Skeletal muscle tissue (tissue), 4 donors: Measurements from ENCODE around the gene HJURP. TPM values are rescaled to one million over a fixed set of nuclear protein-coding genes. Genes with fewer than 3 reads are reported as not detected.

Experiments
- H3K27ac ChIP-seq: one replicate; pipeline ENCODE4 v1.7.0; 2013; ENCODE audit warnings: mild to moderate bottlenecking, low read depth, low read length, inconsistent platforms
- H3K27me3 ChIP-seq, 3 donors: one replicate each; pipeline ENCODE4 v1.7.0; 2013; ENCODE audit warnings: low read length in 3 of 3; ENCODE audit not compliant: control insufficient read depth in 3 of 3, insufficient read depth in 3 of 3
- H3K36me3 ChIP-seq, 3 donors: one replicate each; pipeline ENCODE4 v1.7.0; 2013; ENCODE audit warnings: low read length in 3 of 3; ENCODE audit not compliant: control insufficient read depth in 3 of 3, insufficient read depth in 3 of 3
- H3K4me1 ChIP-seq, 3 donors: one replicate each; pipeline ENCODE4 v1.7.0; 2013; ENCODE audit warnings: low read length in 3 of 3, mild to moderate bottlenecking in 3 of 3; ENCODE audit not compliant: control insufficient read depth in 3 of 3, insufficient read depth in 3 of 3
- H3K4me3 ChIP-seq, 3 donors: one replicate each; pipeline ENCODE4 v1.7.0; 2013; ENCODE audit warnings: low read length in 3 of 3
- H3K9ac ChIP-seq, 3 donors: one replicate each; pipeline ENCODE4 v1.7.0; 2013; ENCODE audit warnings: low read length in 3 of 3, mild to moderate bottlenecking in 3 of 3, moderate library complexity in 2 of 3, low read depth in 1 of 3
- H3K9me3 ChIP-seq, 3 donors: one replicate each; pipeline ENCODE4 v1.7.0; 2013; ENCODE audit warnings: low read length in 3 of 3; ENCODE audit not compliant: control insufficient read depth in 3 of 3
- total RNA-seq: library from RNA; depleted of rRNA; stranded (reverse); fragments of >200 nt; gene quantifications from one replicate; pipeline ENCODE4 v1.2.3, GENCODE V29; 2014
- donor health status: Osteomylitis.

HJURP gene
- total RNA-seq, 1 donor from 2014 or later: 3.1 TPM

GRCh38 chr2:233807966-233808935, 46.1 kb downstream of the HJURP start:
- Histone ChIP-seq H3K9ac (no peak overlapping the region), H3K9me3 (no peaks in the 10 kb centered on the region), H3K36me3 (no peaks in the 10 kb centered on the region), H3K27ac (no peak overlapping the region), H3K4me3 (no peak overlapping the region), H3K27me3 (peaks cover 0 to 27% (median 8%) of the 10 kb centered on the region in 3 donors), H3K4me1 (no peaks in the 10 kb centered on the region)

GRCh38 chr2:233807215-233807865, 47.0 kb downstream of the HJURP start:
- Histone ChIP-seq H3K9me3 (no peaks in the 10 kb centered on the region), H3K4me1 (no peaks in the 10 kb centered on the region), H3K4me3 (no peak overlapping the region), H3K27me3 (peaks cover 0 to 27% (median 12%) of the 10 kb centered on the region in 3 donors), H3K27ac (no peak overlapping the region), H3K9ac (no peak overlapping the region), H3K36me3 (no peaks in the 10 kb centered on the region)

DNA sequence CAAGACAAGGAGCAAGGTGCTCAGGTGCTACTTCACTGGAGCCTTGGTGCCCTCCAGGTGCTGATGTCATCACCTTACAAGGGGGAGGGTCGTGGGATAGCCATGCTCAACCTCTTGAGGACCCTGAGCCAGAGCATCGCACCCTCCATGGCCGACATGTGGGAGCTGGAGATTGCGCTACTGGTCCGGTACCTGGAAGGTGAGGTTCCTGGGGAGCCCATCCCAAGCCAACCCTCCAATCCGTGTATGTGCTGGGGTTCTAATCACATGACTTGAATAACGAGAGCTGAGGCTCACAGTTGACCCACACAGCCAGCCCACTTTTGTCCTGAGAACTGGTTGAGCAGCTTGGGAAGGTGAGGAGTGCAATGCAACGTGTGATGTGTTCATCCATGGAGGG, 50.3 kb downstream of the HJURP start:
- H3K4me1 ChIP-seq: no peaks in the 10 kb centered on the region
- no peak overlapping the region for H3K4me3 ChIP-seq
- H3K27me3 ChIP-seq: peaks cover 0 to 27% (median 13%) of the 10 kb centered on the region in 3 donors
- H3K27ac ChIP-seq: no peak overlapping the region
- no peaks in the 10 kb centered on the region for H3K36me3 ChIP-seq
- no peak overlapping the region for H3K9ac ChIP-seq
- no peaks in the 10 kb centered on the region for H3K9me3 ChIP-seq

DNA sequence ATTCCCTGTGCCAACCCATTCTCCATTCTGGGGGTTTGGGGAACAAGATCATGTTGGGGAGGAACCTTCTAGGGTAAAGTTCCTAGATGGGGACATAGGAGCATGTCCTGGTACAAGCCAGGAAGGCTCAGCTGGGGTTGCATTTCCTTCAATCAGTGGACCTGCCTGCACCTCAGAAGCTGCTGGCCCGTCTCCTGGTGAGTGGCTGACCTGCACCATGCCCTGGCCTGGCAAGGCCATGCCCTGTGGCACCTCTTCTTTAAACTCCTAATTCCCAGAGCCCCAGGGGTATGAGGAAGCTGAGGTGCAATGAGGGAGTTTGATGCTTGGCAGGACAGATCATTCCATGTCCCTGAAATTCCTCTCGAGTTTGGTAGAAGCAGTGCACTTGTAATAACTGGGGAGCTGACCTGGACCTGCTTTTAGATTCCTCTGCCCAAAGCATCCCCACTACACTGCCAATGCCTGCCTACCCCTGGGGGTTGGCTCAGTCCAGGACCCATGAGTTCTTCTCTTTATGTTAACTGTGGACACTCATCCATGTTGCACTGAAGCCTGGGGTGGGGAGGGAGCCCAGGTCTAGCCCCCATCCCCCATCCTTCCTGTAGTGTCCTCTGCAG, 50.9 kb downstream of the HJURP start:
- no peak overlapping the region for H3K4me3 ChIP-seq
- H3K4me1 ChIP-seq: no peaks in the 10 kb centered on the region
- peaks cover 0 to 22% (median 12%) of the 10 kb centered on the region in 3 donors for H3K27me3 ChIP-seq
- no peak overlapping the region for H3K9ac ChIP-seq
- no peaks in the 10 kb centered on the region for H3K9me3 ChIP-seq
- H3K36me3 ChIP-seq: no peaks in the 10 kb centered on the region
- H3K27ac ChIP-seq: no peak overlapping the region

- Histone ChIP-seq H3K4me1 (no peaks in the 10 kb centered on the region), H3K4me3 (no peak overlapping the region), H3K36me3 (no peaks in the 10 kb centered on the region), H3K9me3 (no peaks in the 10 kb centered on the region), H3K9ac (no peak overlapping the region), H3K27ac (no peak overlapping the region), H3K27me3 (peaks cover 0 to 10% (median 9%) of the 10 kb centered on the region in 3 donors)
Measured at GRCh38 chr2:233802132-233802815, 52.1 kb downstream of the HJURP start.

DNA sequence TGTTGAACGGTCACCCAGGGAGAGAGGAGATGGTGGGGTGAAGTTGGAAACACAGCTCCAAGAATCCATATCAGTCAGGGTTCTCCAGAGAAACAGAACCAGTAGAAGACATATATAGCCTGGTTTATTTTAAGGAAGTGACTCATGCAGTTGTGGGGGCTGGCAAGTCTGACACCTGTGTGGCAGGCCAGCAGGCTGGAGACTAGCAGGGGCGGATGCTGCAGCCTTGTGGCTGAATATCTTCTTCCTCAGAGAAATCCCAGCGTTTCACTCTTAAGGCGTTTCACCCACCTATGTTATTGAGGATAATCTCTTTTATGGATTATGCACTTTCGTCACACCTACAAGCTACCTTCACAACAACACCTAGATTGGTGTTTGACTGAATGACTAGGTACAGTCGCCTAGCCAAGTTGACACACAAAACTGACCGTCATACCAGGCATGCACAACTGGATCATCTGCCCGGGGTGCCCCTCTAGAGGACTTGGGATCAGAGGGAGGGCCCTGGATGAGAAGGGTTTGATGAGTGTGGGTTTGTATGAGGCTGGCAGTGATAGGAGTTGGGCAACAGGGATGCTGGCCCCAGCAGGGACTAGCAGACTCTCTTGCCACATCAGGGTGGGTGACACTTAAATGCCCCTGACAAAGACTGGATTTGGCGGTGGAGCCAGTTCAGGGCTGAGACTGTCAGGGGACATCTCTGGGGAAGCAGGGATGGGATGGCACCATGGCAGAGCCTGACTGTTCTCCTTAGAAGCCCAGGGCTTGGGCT, 52.8 kb downstream of the HJURP start:
- no peaks in the 10 kb centered on the region for H3K36me3 ChIP-seq
- H3K4me3 ChIP-seq: no peak overlapping the region
- no peaks in the 10 kb centered on the region for H3K4me1 ChIP-seq
- peaks cover 0 to 9% (median 9%) of the 10 kb centered on the region in 3 donors for H3K27me3 ChIP-seq
- H3K27ac ChIP-seq: no peak overlapping the region
- no peaks in the 10 kb centered on the region for H3K9me3 ChIP-seq
- no peak overlapping the region for H3K9ac ChIP-seq

DNA sequence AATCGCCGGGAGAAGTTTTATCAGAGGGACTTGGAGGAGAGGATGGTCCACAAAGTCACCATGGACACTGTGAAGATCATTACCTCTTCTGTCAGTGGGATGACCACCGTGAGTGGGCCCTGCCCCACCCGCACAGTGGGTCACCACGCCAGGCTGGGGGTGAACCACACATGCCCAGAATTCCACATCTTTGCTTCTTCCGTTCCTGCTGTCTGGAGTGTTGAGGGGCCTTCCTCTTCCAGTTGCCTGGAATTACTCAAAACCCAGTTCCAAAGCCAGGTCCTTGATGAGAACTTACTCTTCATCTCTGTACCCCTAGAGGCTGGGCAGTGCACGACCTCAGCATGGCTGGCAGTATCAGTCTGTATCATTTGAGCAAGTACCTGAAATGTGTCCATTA, 54.1 kb downstream of the HJURP start:
- Histone ChIP-seq H3K4me1 (no peaks in the 10 kb centered on the region), H3K27ac (no peak overlapping the region), H3K4me3 (no peak overlapping the region), H3K9me3 (no peaks in the 10 kb centered on the region), H3K36me3 (no peaks in the 10 kb centered on the region), H3K9ac (no peak overlapping the region), H3K27me3 (peaks cover 0 to 9% (median 9%) of the 10 kb centered on the region in 3 donors)

GRCh38 chr2:233799716-233800115, 54.6 kb downstream of the HJURP start:
- Histone ChIP-seq H3K4me1 (no peaks in the 10 kb centered on the region), H3K27me3 (peaks cover 0 to 9% (median 8%) of the 10 kb centered on the region in 3 donors), H3K27ac (no peak overlapping the region), H3K36me3 (no peaks in the 10 kb centered on the region), H3K4me3 (no peak overlapping the region), H3K9me3 (no peaks in the 10 kb centered on the region), H3K9ac (no peak overlapping the region)

DNA sequence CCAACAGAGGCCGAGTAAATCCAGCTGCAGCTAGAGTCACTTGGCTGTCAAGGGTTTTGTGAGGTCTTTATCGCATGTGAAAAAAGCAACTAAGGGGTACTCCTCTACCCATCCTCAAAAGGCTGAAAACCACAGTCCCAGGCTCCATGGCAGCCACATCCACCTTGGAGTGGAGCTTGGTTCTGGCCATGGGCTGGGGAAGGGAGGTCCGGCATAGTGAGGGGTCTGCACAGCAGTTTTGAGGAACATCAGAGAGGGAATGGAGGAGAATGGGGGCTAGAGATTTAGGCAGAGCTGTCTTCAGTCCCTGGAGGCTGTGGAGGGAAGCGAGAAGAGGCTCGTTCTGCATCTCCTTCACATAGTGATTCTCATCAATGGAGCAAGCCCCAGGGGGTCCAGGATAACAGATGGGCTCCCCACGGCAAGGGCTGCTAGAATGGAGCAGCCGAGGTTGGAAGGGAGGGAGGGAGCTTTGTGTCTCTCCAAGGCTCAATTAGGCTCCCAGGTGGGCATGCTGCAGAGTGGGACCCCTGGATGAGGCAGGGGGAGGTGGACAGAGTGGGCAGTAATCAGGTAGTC, 55.2 kb downstream of the HJURP start:
- Histone ChIP-seq H3K36me3 (no peaks in the 10 kb centered on the region), H3K27me3 (peaks cover 0 to 9% (median 4%) of the 10 kb centered on the region in 3 donors), H3K9me3 (no peaks in the 10 kb centered on the region), H3K4me3 (no peak overlapping the region), H3K27ac (no peak overlapping the region), H3K9ac (no peak overlapping the region), H3K4me1 (no peaks in the 10 kb centered on the region)
